HCT116 (cell line): Measurements from ENCODE around the gene RBM33. TPM values are rescaled to one million over a fixed set of nuclear protein-coding genes. Genes with fewer than 3 reads are reported as not detected.

Experiments
- ATAC-seq: fragments of 200-7000 bp; cut with Tn5 transposase; 2 replicates; pipeline ENCODE4 v1.9.1; 2020; ENCODE audit warnings: mild to moderate bottlenecking, moderate library complexity
- BruUV-seq: library from RNA; stranded (reverse); fragments of 400-500 nt; replicated peaks from 2 replicates; lab custom pipeline; 2021; lab: Mats Ljungman, UMichigan
- CTCF ChIA-PET: fragments of 300-600 bp; sonication (Branson Sonifier 250); formaldehyde crosslinking; loops from one replicate; lab custom pipeline; 2021; ENCODE audit warnings: antibody characterized with exemption; lab: Charles Lee
- POLR2A ChIA-PET: fragments of 300-600, 350-600 bp; sonication (Branson Sonifier 250); formaldehyde crosslinking; loops from one replicate; lab custom pipeline; 2021; ENCODE audit warnings: antibody characterized with exemption; lab: Charles Lee
- RAD21 ChIA-PET, 2 experiments: fragments of 300-600 bp; sonication (Branson Sonifier 250); formaldehyde crosslinking; loops; one replicate each; lab custom pipeline; 2023; ENCODE audit warnings: low total read pairs in 2 of 2; ENCODE audit not compliant: uncharacterized antibody in 2 of 2, unreplicated experiment in 2 of 2, low non-redundant PET in 1 of 2; lab: Charles Lee
- DNase-seq: peaks from one replicate; pipeline ENCODE4 v3.0.0-alpha.2; 2010; ENCODE audit warnings: low read depth, low spot score
- H2AFZ ChIP-seq: fragments of 200-600 bp; shearing (Covaris generic), sonication (generic); 2 replicates; pipeline ENCODE4 v1.6.1; 2017; ENCODE audit warnings: low read depth, mixed run types, mixed read lengths, antibody characterized with exemption, low read length; ENCODE audit not compliant: poor library complexity, severe bottlenecking
- H3K27ac ChIP-seq: 2 replicates; pipeline ENCODE4 v1.5.1; 2012; ENCODE audit warnings: low read depth, low read length
- H3K27me3 ChIP-seq: fragments of 200-600 bp; sonication (generic); 2 replicates; pipeline ENCODE4 v1.6.1; 2016; ENCODE audit warnings: mixed run types, low read length, mixed read lengths; ENCODE audit not compliant: insufficient read depth
- H3K36me3 ChIP-seq, 2 experiments: fragments of 200-500 bp in 1 of 2; fragments of 200-600 bp in 1 of 2; sonication (Bioruptor generic) in 1 of 2; sonication (generic) in 1 of 2; 2 replicates each; pipeline versions ENCODE4 v1.5.1 to v1.6.1; 2014 to 2016; ENCODE audit warnings: low read length in 2 of 2, inconsistent platforms in 1 of 2, mixed read lengths in 1 of 2, mixed run types in 1 of 2; ENCODE audit not compliant: insufficient read depth in 2 of 2, control insufficient read depth in 1 of 2
- H3K4me1 ChIP-seq, 2 experiments: fragments of 200-600 bp in 1 of 2; sonication (generic) in 1 of 2; 2 replicates each; pipeline versions ENCODE4 v1.5.1 to v1.6.1; 2012 to 2017; ENCODE audit warnings: low read length in 2 of 2, inconsistent platforms in 1 of 2, mild to moderate bottlenecking in 1 of 2, mixed read lengths in 1 of 2, mixed run types in 1 of 2, moderate library complexity in 1 of 2; ENCODE audit not compliant: insufficient read depth in 2 of 2, control insufficient read depth in 1 of 2
- H3K4me2 ChIP-seq: fragments of 200-600 bp; sonication (generic); 2 replicates; pipeline ENCODE4 v1.6.1; 2017; ENCODE audit warnings: mixed run types, low read length, mixed read lengths
- H3K4me3 ChIP-seq, 2 experiments: fragments of 200-600 bp in 1 of 2; sonication (generic) in 1 of 2; replicated peaks in 1 of 2; 2 replicates each; pipeline ENCODE4 v1.5.1; 2011 to 2016; ENCODE audit warnings: low read length in 2 of 2, control low read depth in 1 of 2, low read depth in 1 of 2, mild to moderate bottlenecking in 1 of 2, mixed read lengths in 1 of 2, mixed run types in 1 of 2
- H3K79me2 ChIP-seq: fragments of 200-600 bp; sonication (generic); 2 replicates; pipeline ENCODE4 v1.6.1; 2017; ENCODE audit warnings: mild to moderate bottlenecking, mixed run types, low read length, moderate library complexity, mixed read lengths; ENCODE audit not compliant: insufficient read depth
- H3K9ac ChIP-seq: fragments of 200-600 bp; sonication (generic); 2 replicates; pipeline ENCODE4 v1.6.1; 2016; ENCODE audit warnings: low read length, mixed read lengths
- H3K9me2 ChIP-seq: fragments of 200-600 bp; sonication (generic), shearing (Covaris generic); 2 replicates; pipeline ENCODE4 v1.6.1; 2017; ENCODE audit warnings: mixed run types, mild to moderate bottlenecking, moderate library complexity; ENCODE audit not compliant: insufficient read depth
- H3K9me3 ChIP-seq, 2 experiments: fragments of 200-500 bp in 1 of 2; fragments of 200-600 bp in 1 of 2; sonication (Bioruptor generic) in 1 of 2; sonication (generic) in 1 of 2; 2 replicates each; pipeline ENCODE4 v1.6.1; 2014 to 2017; ENCODE audit warnings: low read length in 2 of 2, mixed read lengths in 2 of 2, inconsistent platforms in 1 of 2, low read depth in 1 of 2, mild to moderate bottlenecking in 1 of 2, mixed run types in 1 of 2, moderate library complexity in 1 of 2; ENCODE audit not compliant: control insufficient read depth in 1 of 2, insufficient read depth in 1 of 2
- H4K20me1 ChIP-seq: fragments of 200-600 bp; sonication (generic), shearing (Covaris generic); 2 replicates; pipeline ENCODE4 v1.6.1; 2017; ENCODE audit warnings: mixed run types, mild to moderate bottlenecking, moderate library complexity; ENCODE audit not compliant: insufficient read depth
- ATF3 ChIP-seq: IDR thresholded peaks from 2 replicates; pipeline ENCODE4 v1.6.1; 2012
- EGR1 ChIP-seq: IDR thresholded peaks from 2 replicates; pipeline ENCODE4 v1.6.1; 2012; ENCODE audit warnings: low read depth
- EZH2 ChIP-seq: fragments of 200-600 bp; sonication (generic); IDR thresholded peaks from 2 replicates; pipeline ENCODE4 v1.6.1; 2017; ENCODE audit warnings: antibody characterized with exemption, mixed run types
- EZH2phosphoT487 ChIP-seq: fragments of 200-600 bp; IDR thresholded peaks from 2 replicates; pipeline ENCODE4 v1.6.1; 2018; ENCODE audit warnings: antibody characterized with exemption, borderline replicate concordance
- MAX ChIP-seq: IDR thresholded peaks from 2 replicates; pipeline ENCODE4 v1.6.1; 2012
- POLR2A ChIP-seq: IDR thresholded peaks from 2 replicates; pipeline ENCODE4 v1.7.0; 2011; ENCODE audit warnings: borderline replicate concordance; ENCODE audit not compliant: insufficient read depth, insufficient read length; ENCODE audit errors: extremely low read depth
- POLR2AphosphoS5 ChIP-seq: IDR thresholded peaks from 2 replicates; pipeline ENCODE4 v1.6.1; 2011; ENCODE audit warnings: mild to moderate bottlenecking, low read depth, low read length, moderate library complexity
- RAD21 ChIP-seq: IDR thresholded peaks from 2 replicates; pipeline ENCODE4 v1.6.1; 2012; ENCODE audit warnings: low read depth, mild to moderate bottlenecking
- REST ChIP-seq: IDR thresholded peaks from 2 replicates; pipeline ENCODE4 v1.6.1; 2012; ENCODE audit warnings: low read depth
- SIN3A ChIP-seq: IDR thresholded peaks from 2 replicates; pipeline ENCODE4 v1.6.1; 2012; ENCODE audit warnings: low read depth
- SRF ChIP-seq: IDR thresholded peaks from 2 replicates; pipeline ENCODE4 v1.6.1; 2012; ENCODE audit warnings: low read depth
- TCF7L2 ChIP-seq: IDR thresholded peaks from 2 replicates; pipeline ENCODE4 v1.7.0; 2011; ENCODE audit warnings: borderline replicate concordance, inconsistent platforms; ENCODE audit not compliant: insufficient read depth, insufficient read length; ENCODE audit errors: extremely low read depth
- YY1 ChIP-seq: IDR thresholded peaks from 2 replicates; pipeline ENCODE4 v1.6.1; 2011; ENCODE audit warnings: low read length, low read depth, moderate library complexity, mild to moderate bottlenecking; ENCODE audit not compliant: insufficient replicate concordance; ENCODE audit errors: extremely low read depth
- ZBTB33 ChIP-seq: IDR thresholded peaks from 2 replicates; pipeline ENCODE4 v1.6.1; 2011; ENCODE audit warnings: mild to moderate bottlenecking, low read length, moderate library complexity; ENCODE audit not compliant: insufficient replicate concordance; ENCODE audit errors: extremely low read depth
- ZFX ChIP-seq: fragments of 450-650 bp; IDR thresholded peaks from 2 replicates; pipeline ENCODE4 v1.6.1; 2017
- ZNF274 ChIP-seq: fragments of 200-500 bp; sonication (Bioruptor generic); IDR thresholded peaks from 2 replicates; pipeline ENCODE4 v1.6.1; 2014; ENCODE audit warnings: mild to moderate bottlenecking, low read depth, low read length, inconsistent platforms
- intact Hi-C: fragments of 100-400 bp; cut with micrococcal nuclease; formaldehyde crosslinking; loops from 2 replicates; pipeline ENCODE4 v1.10.0; 2022
- total RNA-seq: library from RNA; stranded (reverse); gene quantifications from one replicate; pipeline ENCODE4 v1.2.1, GENCODE V29; 2021; ENCODE audit not compliant: unreplicated experiment

RBM33 gene
- total RNA-seq, 1 experiment from 2014 or later = 64.3 TPM

GRCh38 chr7:155685070-155685790, 40.8 kb downstream of the RBM33 start:
- no peak overlapping the region for H2AFZ ChIP-seq
- RAD21 ChIA-PET = no interaction called here
- POLR2A ChIA-PET = no interaction called here
- no peaks in the 10 kb centered on the region for H4K20me1 ChIP-seq
- CTCF ChIA-PET = no interaction called here
- no peak overlapping the region for H3K9ac ChIP-seq
- peaks cover 64% of the 10 kb centered on the region for H3K79me2 ChIP-seq
- BruUV-seq = no TSS peak
- no peak overlapping the region for H3K4me2 ChIP-seq
- no peaks in the 10 kb centered on the region for H3K9me2 ChIP-seq
- DNase-seq (no peak), ATAC-seq (no peak)
- no peaks in the 10 kb centered on the region for H3K4me1 ChIP-seq
- peaks cover 6 to 15% of the 10 kb centered on the region in 2 experiments for H3K36me3 ChIP-seq
- H3K27me3 ChIP-seq = no peaks in the 10 kb centered on the region
- no peaks in the 10 kb centered on the region for H3K9me3 ChIP-seq
- no peak overlapping the region for H3K27ac ChIP-seq
- H3K4me3 ChIP-seq = no peak overlapping the region
- TF ChIP-seq POLR2A = no peak
- no peak for TF ChIP-seq TCF7L2
- no peak for TF ChIP-seq SRF
- no peak for TF ChIP-seq EZH2phosphoT487
- TF ChIP-seq REST = no peak
- TF ChIP-seq ZBTB33 = no peak
- no peak for TF ChIP-seq POLR2AphosphoS5
- TF ChIP-seq YY1 = no peak
- no peak for TF ChIP-seq EGR1
- no peak for TF ChIP-seq SIN3A
- TF ChIP-seq ZNF274 = no peak
- TF ChIP-seq ZFX = no peak
- no peak for TF ChIP-seq EZH2
- TF ChIP-seq RAD21 = no peak
- no peak for TF ChIP-seq ATF3
- TF ChIP-seq MAX = no peak
- intact Hi-C loops = no loop called here
